B cell (primary cell): Measurements from ENCODE around the gene NHLRC3. TPM values are rescaled to one million over a fixed set of nuclear protein-coding genes. Genes with fewer than 3 reads are reported as not detected.
"Not testable (repeated sequence)": the region's sequence is repeated elsewhere in the genome, so short reads cannot be mapped to it uniquely, and the experiment has no call there.

Experiments
- ATAC-seq: fragments of 200-7000 bp; cut with Tn5 transposase; one replicate; pipeline ENCODE4 v1.10.0; 2021; ENCODE audit warnings: low read depth, mild to moderate bottlenecking, moderate number of reproducible peaks, moderate library complexity
- CTCF ChIA-PET: fragments of 350-600 bp; sonication (Branson Sonifier 250); formaldehyde crosslinking; loops from one replicate; lab custom pipeline; 2021; ENCODE audit warnings: antibody characterized with exemption, inconsistent platforms; lab: Charles Lee
- POLR2A ChIA-PET: fragments of 350-600 bp; sonication (Branson Sonifier 250); formaldehyde crosslinking; loops from one replicate; lab custom pipeline; 2021; ENCODE audit warnings: antibody characterized with exemption; lab: Charles Lee
- DNase-seq: peaks from one replicate; pipeline ENCODE4 v3.0.0; 2013
- H2AFZ ChIP-seq: 2 replicates; pipeline ENCODE4 v1.6.1; 2012; ENCODE audit warnings: mild to moderate bottlenecking, low read depth, low read length; ENCODE audit not compliant: insufficient read depth, poor library complexity, severe bottlenecking
- H3K27ac ChIP-seq, 2 donors: 1 replicate in 1 of 2; 2 replicates in 1 of 2; pipeline ENCODE4 v1.5.1; 2012 to 2013; ENCODE audit warnings: low read length in 2 of 2, mild to moderate bottlenecking in 2 of 2, moderate library complexity in 1 of 2
- H3K27me3 ChIP-seq, 4 experiments: fragments of 200-600 bp in 1 of 4; sonication (generic) in 1 of 4; replicated peaks in 1 of 4; 1 replicate in 2 of 4; 2 replicates in 2 of 4; pipeline versions ENCODE4 v1.6.1 to v1.7.0; 2013 to 2016; ENCODE audit warnings: low read length in 3 of 4, mild to moderate bottlenecking in 2 of 4, mixed read lengths in 1 of 4, moderate library complexity in 1 of 4; ENCODE audit not compliant: insufficient read depth in 4 of 4, control insufficient read depth in 3 of 4; ENCODE audit errors: control extremely low read depth in 1 of 4
- H3K36me3 ChIP-seq, 2 experiments: replicated peaks in 1 of 2; 1 replicate in 1 of 2; 2 replicates in 1 of 2; pipeline versions ENCODE4 v1.6.1 to v1.7.1; 2013; ENCODE audit warnings: low read length in 1 of 2; ENCODE audit not compliant: insufficient read depth in 2 of 2, control insufficient read depth in 1 of 2; ENCODE audit errors: control extremely low read depth in 1 of 2, extremely low read depth in 1 of 2
- H3K4me1 ChIP-seq, 2 donors: fragments of 200-600 bp in 1 of 2; sonication (generic) in 1 of 2; 1 replicate in 1 of 2; 2 replicates in 1 of 2; pipeline versions ENCODE4 v1.5.1 to v1.6.1; 2013 to 2017; ENCODE audit warnings: low read length in 2 of 2; ENCODE audit not compliant: control insufficient read depth in 2 of 2, insufficient read depth in 2 of 2
- H3K4me2 ChIP-seq: replicated peaks from 2 replicates; pipeline ENCODE3; 2012; ENCODE audit warnings: mild to moderate bottlenecking, low read depth, low read length; ENCODE audit not compliant: poor library complexity, severe bottlenecking
- H3K4me3 ChIP-seq, 5 experiments: fragments of 200-600 bp in 1 of 5; sonication (generic) in 1 of 5; 1 replicate in 3 of 5; 2 replicates in 2 of 5; pipeline versions ENCODE4 v1.5.1 to v1.7.0; 2011 to 2016; ENCODE audit warnings: low read length in 4 of 5, mild to moderate bottlenecking in 4 of 5, low read depth in 2 of 5, control low read depth in 1 of 5, moderate library complexity in 1 of 5; ENCODE audit not compliant: insufficient read depth in 1 of 5; ENCODE audit errors: control extremely low read depth in 1 of 5, extremely low read depth in 1 of 5
- H3K79me2 ChIP-seq: fragments of 200-600 bp; sonication (generic); one replicate; pipeline ENCODE4 v1.6.0; 2016; ENCODE audit warnings: low read length; ENCODE audit not compliant: control insufficient read depth, insufficient read depth
- H3K9ac ChIP-seq: fragments of 200-600 bp; sonication (generic); 2 replicates; pipeline ENCODE4 v1.6.1; 2017; ENCODE audit warnings: mild to moderate bottlenecking, low read length, moderate library complexity
- H3K9me3 ChIP-seq, 3 donors: one replicate each; pipeline versions ENCODE4 v1.6.1 to v1.7.1; 2013; ENCODE audit warnings: low read length in 2 of 3; ENCODE audit not compliant: control insufficient read depth in 2 of 3, insufficient read depth in 1 of 3; ENCODE audit errors: control extremely low read depth in 1 of 3
- H4K20me1 ChIP-seq: 2 replicates; pipeline ENCODE4 v1.6.0; 2012; ENCODE audit warnings: mild to moderate bottlenecking, low read length; ENCODE audit not compliant: insufficient read depth, control insufficient read depth, poor library complexity, severe bottlenecking
- H3K27ac Mint-ChIP-seq: one replicate; pipeline ENCODE4 v1.8.0; 2021; ENCODE audit warnings: mixed read lengths
- H3K27me3 Mint-ChIP-seq: one replicate; pipeline ENCODE4 v1.8.0; 2021; ENCODE audit warnings: mixed read lengths
- H3K4me1 Mint-ChIP-seq: one replicate; pipeline ENCODE4 v1.8.0; 2021; ENCODE audit warnings: mixed read lengths
- H3K4me3 Mint-ChIP-seq: one replicate; pipeline ENCODE4 v1.8.0; 2021; ENCODE audit warnings: mixed read lengths
- H3K9me3 Mint-ChIP-seq: one replicate; pipeline ENCODE4 v1.8.0; 2022; ENCODE audit warnings: mixed read lengths; ENCODE audit not compliant: insufficient read depth
- CTCF ChIP-seq: fragments of 200-600 bp; IDR thresholded peaks from one replicate; pipeline ENCODE4 v1.8.0; 2022; ENCODE audit warnings: antibody characterized with exemption, mild to moderate bottlenecking
- EZH2 ChIP-seq: IDR thresholded peaks from 2 replicates; pipeline ENCODE4 v1.6.1; 2012; ENCODE audit warnings: borderline replicate concordance, low read depth, mild to moderate bottlenecking, moderate library complexity, low read length; ENCODE audit not compliant: insufficient read depth, poor library complexity, severe bottlenecking
- WGBS: methylation state at CpG from one replicate; pipeline ENCODE4 v1.1.5; 2013; ENCODE audit warnings: missing lambda C conversion rate; ENCODE audit not compliant: insufficient coverage; 5-methylcytosine and 5-hydroxymethylcytosine counted together
- intact Hi-C: fragments of 100-400 bp; cut with micrococcal nuclease; formaldehyde crosslinking; loops from one replicate; pipeline ENCODE4 v1.10.0; 2022
- polyA plus RNA-seq: library from polyadenylated mRNA; depleted of rRNA; stranded (reverse); fragments of >200 nt; gene quantifications from 2 replicates; pipeline ENCODE4 v1.2.3, GENCODE V29; 2012
- total RNA-seq, 2 donors: library from RNA; stranded (reverse); fragments of 120-200 nt in 1 of 2; gene quantifications; 1 replicate in 1 of 2; 2 replicates in 1 of 2; pipeline versions ENCODE4 v1.2.3 to v1.2.4, GENCODE V29; 2013 to 2022

NHLRC3 gene
- total and polyA plus RNA-seq, 2 donors (not counting 1 experiment from before 2014, with no cell fraction given): 11.7 to 38.8 TPM

GRCh38 chr13:38998739-38999138 is 39.5 kb upstream of the NHLRC3 start:
- Histone ChIP-seq H3K36me3 (no peaks in the 10 kb centered on the region), H3K79me2 (no peaks in the 10 kb centered on the region), H3K27me3 (no peaks in the 10 kb centered on the region), H4K20me1 (no peaks in the 10 kb centered on the region), H3K27ac (no peak overlapping the region), H2AFZ (no peak overlapping the region), H3K4me3 (no peak overlapping the region), H3K9ac (no peak overlapping the region), H3K9me3 (no peaks in the 10 kb centered on the region), H3K4me2 (no peak overlapping the region), H3K4me1 (no peaks in the 10 kb centered on the region)
- Mint-ChIP-seq H3K4me3 (no peak overlapping the region), H3K27me3 (no peaks in the 10 kb centered on the region), H3K4me1 (no peaks in the 10 kb centered on the region), H3K9me3 (no peaks in the 10 kb centered on the region), H3K27ac (no peak overlapping the region)
- intact Hi-C loops: no loop called here
- 95% methylated on average over 3 of the region's 3 CpGs for WGBS
- CTCF ChIA-PET: no interaction called here
- ATAC-seq: no peak
- no peak for DNase-seq
- POLR2A ChIA-PET: no interaction called here
- no peak for TF ChIP-seq CTCF
- TF ChIP-seq EZH2: no peak

- 96% methylated on average over 4 of the region's 29 CpGs for WGBS
- CTCF ChIA-PET: interaction anchor here (0.6 kb wide), 1 partner anchor 769 kb away, joined by 3 read pairs; no protein-coding TSS in a partner anchor
- H3K36me3 ChIP-seq: peaks cover 5 to 21% of the 10 kb centered on the region in 2 experiments
- H4K20me1 ChIP-seq, H3K4me2 ChIP-seq, H3K4me1 Mint-ChIP-seq, H3K4me3 ChIP-seq, H3K4me3 Mint-ChIP-seq, POLR2A ChIA-PET, H3K27me3 Mint-ChIP-seq, H2AFZ ChIP-seq, DNase-seq, H3K9me3 ChIP-seq, H3K27ac ChIP-seq, H3K9me3 Mint-ChIP-seq, ATAC-seq, H3K27ac Mint-ChIP-seq, H3K79me2 ChIP-seq, H3K9ac ChIP-seq, intact Hi-C loops, H3K4me1 ChIP-seq, H3K27me3 ChIP-seq: not testable (repeated sequence)
Measured at GRCh38 chr13:39006371-39007111, 31.7 kb upstream of the NHLRC3 start.
